HepG2 (cell line): ENCODE data around the gene DHX58. TPM values are rescaled to one million over a fixed set of nuclear protein-coding genes. Genes with fewer than 3 reads are reported as not detected.

ENCODE experiments used
- ELF4 ChIP-seq: sonication (generic); formaldehyde crosslinking; IDR thresholded peaks from 2 replicates; pipeline ENCODE4 v1.5.0; 2020; ENCODE audit warnings: missing genetic modification reagents, mild to moderate bottlenecking, moderate library complexity, borderline replicate concordance
- FUBP1 ChIP-seq: sonication (generic); formaldehyde crosslinking; IDR thresholded peaks from 2 replicates; pipeline ENCODE4 v1.5.1; 2020; ENCODE audit warnings: missing genetic modification reagents, mild to moderate bottlenecking, borderline replicate concordance
- RARA ChIP-seq: IDR thresholded peaks from 2 replicates; pipeline ENCODE4 v1.6.1; 2016; ENCODE audit warnings: missing genetic modification reagents, missing compliant biosample characterization
- REST ChIP-seq, 2 experiments: IDR thresholded peaks; 2 replicates each; pipeline ENCODE4 v1.6.1; 2011 to 2012; ENCODE audit warnings: low read length in 2 of 2, borderline replicate concordance in 1 of 2, low read depth in 1 of 2, mild to moderate bottlenecking in 1 of 2, moderate library complexity in 1 of 2
- ZBTB20 ChIP-seq: sonication (generic); formaldehyde crosslinking; IDR thresholded peaks from 2 replicates; pipeline ENCODE4 v1.8.1; 2023; ENCODE audit warnings: missing genetic modification reagents, low read depth, mild to moderate bottlenecking, borderline replicate concordance
- ZNF331 ChIP-seq: sonication (generic); formaldehyde crosslinking; IDR thresholded peaks from 2 replicates; pipeline ENCODE4 v1.4.0; 2020; ENCODE audit warnings: missing genetic modification reagents
- ZNF557 ChIP-seq: sonication (generic); formaldehyde crosslinking; IDR thresholded peaks from 2 replicates; pipeline ENCODE4 v1.4.0; 2020; ENCODE audit warnings: missing genetic modification reagents
- ZNF562 ChIP-seq: sonication (generic); formaldehyde crosslinking; IDR thresholded peaks from 2 replicates; pipeline ENCODE4 v1.8.0; 2022; ENCODE audit warnings: missing genetic modification reagents, borderline replicate concordance
- ZNF652 ChIP-seq: IDR thresholded peaks from 2 replicates; pipeline ENCODE4 v1.6.1; 2016; ENCODE audit warnings: low read depth, borderline replicate concordance
- ZNF710 ChIP-seq: sonication (generic); formaldehyde crosslinking; IDR thresholded peaks from 2 replicates; pipeline ENCODE4 v1.5.0; 2020; ENCODE audit warnings: mild to moderate bottlenecking, missing genetic modification reagents, borderline replicate concordance
- ZNF780A ChIP-seq: sonication (generic); formaldehyde crosslinking; IDR thresholded peaks from 2 replicates; pipeline ENCODE4 v1.8.0; 2022; ENCODE audit warnings: mild to moderate bottlenecking, missing genetic modification reagents, moderate library complexity
- ZNF784 ChIP-seq: sonication (generic); formaldehyde crosslinking; IDR thresholded peaks from 2 replicates; pipeline ENCODE4 v1.5.1; 2020; ENCODE audit warnings: missing genetic modification reagents, mild to moderate bottlenecking, borderline replicate concordance
- polyA plus RNA-seq, 8 experiments: library from polyadenylated mRNA; depleted of rRNA in 3 of 8; stranded (reverse) in 7 of 8; unstranded in 1 of 8; fragments of >200 nt; fragmentation: Illumina TruSeq in 4 of 8; extraction: Trizol in 4 of 8; gene quantifications; 2 replicates each; pipeline versions ENCODE4 v1.2.1 to v1.2.3, GENCODE V29; 2011 to 2016; ENCODE audit warnings: low read depth in 4 of 8, missing spikeins in 1 of 8, mixed read lengths in 1 of 8; ENCODE audit not compliant: insufficient read depth in 1 of 8
- total RNA-seq, 5 experiments: library from RNA; depleted of rRNA; stranded (reverse); fragments of >200 nt; fragmentation: Illumina TruSeq; extraction: Trizol; gene quantifications; 2 replicates each; pipeline ENCODE4 v1.2.3, GENCODE V29; 2016; ENCODE audit warnings: low read depth in 1 of 5
- TF ChIP-seq, protein P1 (sequence below): sonication (generic); formaldehyde crosslinking; IDR thresholded peaks from 2 replicates; pipeline ENCODE4 v1.4.0; 2020; ENCODE audit warnings: missing genetic modification reagents, mild to moderate bottlenecking, borderline replicate concordance
- TF ChIP-seq, protein P2 (sequence below): sonication (generic); formaldehyde crosslinking; IDR thresholded peaks from 2 replicates; pipeline ENCODE4 v1.4.0; 2020; ENCODE audit warnings: mild to moderate bottlenecking, missing genetic modification reagents

The DHX58 gene
- total and polyA plus RNA-seq, 2 of the 13 experiments (the other 11 are each of a cell fraction or from before 2014, with no cell fraction given), result 6.7 to 7.8 TPM

DNA sequence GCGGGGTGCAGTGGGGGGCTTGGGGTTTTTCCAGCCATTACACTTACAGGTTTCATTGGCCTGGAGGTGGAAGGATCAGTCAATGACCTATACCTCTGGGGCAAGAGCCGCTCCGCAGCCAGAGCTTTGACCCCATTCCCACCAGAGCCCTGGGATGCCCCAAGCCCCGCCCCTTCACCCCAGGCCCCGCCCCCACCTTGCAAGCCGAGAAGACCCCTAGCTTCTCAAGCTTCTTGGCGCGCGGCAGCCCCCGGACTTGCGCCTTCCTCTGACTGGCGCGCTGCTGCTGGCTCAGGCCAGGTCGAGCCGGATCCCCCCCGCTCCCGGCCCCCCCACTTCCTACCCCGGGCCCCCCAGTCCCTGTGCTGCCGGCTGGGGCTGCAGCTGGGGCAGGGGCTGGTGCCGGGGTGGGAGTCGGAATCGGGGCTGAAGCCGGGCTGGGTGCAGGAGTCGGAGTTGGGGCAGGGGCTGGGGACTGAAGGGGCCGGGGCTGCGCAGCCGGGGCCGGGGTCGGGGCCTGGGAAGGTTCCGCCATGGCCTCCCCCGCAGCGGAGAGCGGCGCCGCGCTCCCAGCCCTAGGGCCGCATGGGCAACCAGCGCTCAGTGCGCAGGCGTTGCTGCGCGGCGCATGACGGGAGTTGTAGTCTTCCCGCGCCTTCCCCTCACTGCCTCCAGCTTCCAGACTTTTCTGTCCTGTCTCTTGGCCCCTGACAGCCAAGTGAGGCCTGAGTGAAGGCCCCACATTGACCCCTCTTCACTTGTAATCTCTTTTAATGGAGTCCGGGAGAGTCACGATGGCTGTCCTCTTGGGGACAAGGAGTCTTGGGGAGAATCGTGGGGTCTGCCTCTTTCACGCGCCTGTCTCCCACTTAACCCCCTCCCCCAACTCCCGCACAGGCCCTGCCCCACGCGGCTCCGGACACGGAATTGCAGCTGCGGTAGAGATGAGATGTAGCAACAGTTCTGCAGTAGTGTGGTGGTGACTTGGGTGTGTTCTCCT, 8.6 kb upstream of the DHX58 start, which contains the start of gene KAT2A (continued):
- 0 out of 2 replicates have a peak, but pooled peaks have one; percentile 18 for TF ChIP-seq FUBP1 (CRISPR knock-in tag)
- TF ChIP-seq ZNF557 (CRISPR knock-in tag), result no peak
- no peak for TF ChIP-seq ZNF652 (CRISPR knock-in tag)
- TF ChIP-seq ZNF780A, result no peak
- no peak for TF ChIP-seq ELF4
- TF ChIP-seq ZNF331 (CRISPR knock-in tag), result peak; percentile 46; the same call in 1 of the 2 replicates
- TF ChIP-seq, protein P1, sequence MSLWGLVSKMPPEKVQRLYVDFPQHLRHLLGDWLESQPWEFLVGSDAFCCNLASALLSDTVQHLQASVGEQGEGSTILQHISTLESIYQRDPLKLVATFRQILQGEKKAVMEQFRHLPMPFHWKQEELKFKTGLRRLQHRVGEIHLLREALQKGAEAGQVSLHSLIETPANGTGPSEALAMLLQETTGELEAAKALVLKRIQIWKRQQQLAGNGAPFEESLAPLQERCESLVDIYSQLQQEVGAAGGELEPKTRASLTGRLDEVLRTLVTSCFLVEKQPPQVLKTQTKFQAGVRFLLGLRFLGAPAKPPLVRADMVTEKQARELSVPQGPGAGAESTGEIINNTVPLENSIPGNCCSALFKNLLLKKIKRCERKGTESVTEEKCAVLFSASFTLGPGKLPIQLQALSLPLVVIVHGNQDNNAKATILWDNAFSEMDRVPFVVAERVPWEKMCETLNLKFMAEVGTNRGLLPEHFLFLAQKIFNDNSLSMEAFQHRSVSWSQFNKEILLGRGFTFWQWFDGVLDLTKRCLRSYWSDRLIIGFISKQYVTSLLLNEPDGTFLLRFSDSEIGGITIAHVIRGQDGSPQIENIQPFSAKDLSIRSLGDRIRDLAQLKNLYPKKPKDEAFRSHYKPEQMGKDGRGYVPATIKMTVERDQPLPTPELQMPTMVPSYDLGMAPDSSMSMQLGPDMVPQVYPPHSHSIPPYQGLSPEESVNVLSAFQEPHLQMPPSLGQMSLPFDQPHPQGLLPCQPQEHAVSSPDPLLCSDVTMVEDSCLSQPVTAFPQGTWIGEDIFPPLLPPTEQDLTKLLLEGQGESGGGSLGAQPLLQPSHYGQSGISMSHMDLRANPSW (CRISPR knock-in tag), result no peak
- TF ChIP-seq ZNF562 (CRISPR knock-in tag), result no peak
- peak in 1 of 2 experiments; percentile 17; a peak in 1 of 4 replicates for TF ChIP-seq REST (IDR thresholded peaks at IDR 0.05; ENCODE audit: borderline replicate concordance in 1 of 2, low read depth in 1 of 2, low read length in 2 of 2)
- peak; percentile 14; the same call in 1 of the 2 replicates for TF ChIP-seq RARA (CRISPR knock-in tag)
- no peak; the same call in 1 of the 2 replicates for TF ChIP-seq ZNF710 (CRISPR knock-in tag)
- TF ChIP-seq ZBTB20 (CRISPR knock-in tag), result peak; percentile 75; the same call in 1 of the 2 replicates
- no peak for TF ChIP-seq ZNF784
- TF ChIP-seq, protein P2, sequence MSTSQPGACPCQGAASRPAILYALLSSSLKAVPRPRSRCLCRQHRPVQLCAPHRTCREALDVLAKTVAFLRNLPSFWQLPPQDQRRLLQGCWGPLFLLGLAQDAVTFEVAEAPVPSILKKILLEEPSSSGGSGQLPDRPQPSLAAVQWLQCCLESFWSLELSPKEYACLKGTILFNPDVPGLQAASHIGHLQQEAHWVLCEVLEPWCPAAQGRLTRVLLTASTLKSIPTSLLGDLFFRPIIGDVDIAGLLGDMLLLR (CRISPR knock-in tag), result peak; percentile 68; the same call in 1 of the 2 replicates
